SKM-1 (cell line): Measurements from ENCODE around the gene CDX1.

Experiments used
- DNase-seq: peaks from one replicate; lab custom pipeline; 2025; ENCODE audit not compliant: unreplicated experiment; lab: John Stamatoyannopoulos, UW

Gene CDX1

GRCh38 chr5:150162142-150162513, 4.5 kb upstream of the CDX1 start:
- no peak for DNase-seq

- no peak for DNase-seq
Measured at GRCh38 chr5:150163035-150163434, 3.5 kb upstream of the CDX1 start.

- DNase-seq: no peak
Measured at GRCh38 chr5:150163547-150164059, 3.0 kb upstream of the CDX1 start.

GRCh38 chr5:150164211-150164980, 2.2 kb upstream of the CDX1 start:
- DNase-seq: no peak

- DNase-seq: no peak
Measured at GRCh38 chr5:150166037-150166649, 435 bp upstream of the CDX1 start.

GRCh38 chr5:150167512-150167850, 903 bp downstream of the CDX1 start:
- no peak for DNase-seq

- no peak for DNase-seq
Measured at GRCh38 chr5:150167908-150168307, 1.3 kb downstream of the CDX1 start.

GRCh38 chr5:150168864-150169263, 2.3 kb downstream of the CDX1 start:
- DNase-seq: no peak

GRCh38 chr5:150172145-150172544, 5.6 kb downstream of the CDX1 start:
- DNase-seq: no peak

- no peak for DNase-seq
Measured at GRCh38 chr5:150172556-150172955, 6.0 kb downstream of the CDX1 start.

- DNase-seq: no peak
Measured at GRCh38 chr5:150173161-150173560, 6.6 kb downstream of the CDX1 start.

GRCh38 chr5:150174285-150174684, 7.7 kb downstream of the CDX1 start:
- DNase-seq: no peak

GRCh38 chr5:150175076-150175475, 8.5 kb downstream of the CDX1 start:
- no peak for DNase-seq

- no peak for DNase-seq
Measured at GRCh38 chr5:150175536-150175935, 9.0 kb downstream of the CDX1 start.

GRCh38 chr5:150176745-150177477, 10.3 kb downstream of the CDX1 start:
- DNase-seq: no peak

GRCh38 chr5:150177721-150178120, 11.1 kb downstream of the CDX1 start:
- DNase-seq: no peak

GRCh38 chr5:150178262-150178661, 11.7 kb downstream of the CDX1 start:
- DNase-seq: no peak

GRCh38 chr5:150179019-150179620, 12.5 kb downstream of the CDX1 start:
- DNase-seq: no peak

- DNase-seq: peak; percentile 62
Measured at GRCh38 chr5:150180241-150181026, 13.9 kb downstream of the CDX1 start.

GRCh38 chr5:150181027-150181426, 14.4 kb downstream of the CDX1 start:
- DNase-seq: no peak
